ENCODE measurements around the gene ANAPC4.

DNA sequence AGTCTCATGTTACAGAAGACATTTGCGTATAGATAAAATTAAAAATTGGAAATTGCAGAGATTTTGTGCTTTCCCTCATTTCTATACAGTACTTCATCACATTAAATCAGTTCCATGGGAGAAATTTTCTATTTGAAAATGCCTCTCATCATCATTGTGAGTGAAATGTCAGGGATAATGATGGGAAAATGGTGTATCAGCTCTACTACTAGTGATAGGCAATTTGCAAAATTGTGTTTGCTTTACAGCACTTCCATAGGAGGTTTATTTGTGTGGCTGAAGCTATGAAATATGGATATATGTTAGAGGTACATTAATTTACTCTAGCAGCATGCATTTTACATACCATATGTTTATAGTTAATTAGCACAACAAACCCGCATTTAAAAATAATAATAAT lies 21.0 kb upstream of the ANAPC4 start:
- TF ChIP-seq, protein P1, sequence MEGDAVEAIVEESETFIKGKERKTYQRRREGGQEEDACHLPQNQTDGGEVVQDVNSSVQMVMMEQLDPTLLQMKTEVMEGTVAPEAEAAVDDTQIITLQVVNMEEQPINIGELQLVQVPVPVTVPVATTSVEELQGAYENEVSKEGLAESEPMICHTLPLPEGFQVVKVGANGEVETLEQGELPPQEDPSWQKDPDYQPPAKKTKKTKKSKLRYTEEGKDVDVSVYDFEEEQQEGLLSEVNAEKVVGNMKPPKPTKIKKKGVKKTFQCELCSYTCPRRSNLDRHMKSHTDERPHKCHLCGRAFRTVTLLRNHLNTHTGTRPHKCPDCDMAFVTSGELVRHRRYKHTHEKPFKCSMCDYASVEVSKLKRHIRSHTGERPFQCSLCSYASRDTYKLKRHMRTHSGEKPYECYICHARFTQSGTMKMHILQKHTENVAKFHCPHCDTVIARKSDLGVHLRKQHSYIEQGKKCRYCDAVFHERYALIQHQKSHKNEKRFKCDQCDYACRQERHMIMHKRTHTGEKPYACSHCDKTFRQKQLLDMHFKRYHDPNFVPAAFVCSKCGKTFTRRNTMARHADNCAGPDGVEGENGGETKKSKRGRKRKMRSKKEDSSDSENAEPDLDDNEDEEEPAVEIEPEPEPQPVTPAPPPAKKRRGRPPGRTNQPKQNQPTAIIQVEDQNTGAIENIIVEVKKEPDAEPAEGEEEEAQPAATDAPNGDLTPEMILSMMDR (conservative IDR thresholded peaks at IDR 0.05; ENCODE audit: low read length), result no peak
- TF ChIP-seq EZH2phosphoT487 (IDR thresholded peaks at IDR 0.05; ENCODE audit: borderline replicate concordance, low read depth, low read length), result no peak
